CD4-positive, alpha-beta T cell treated with Interleukin-4 for 4 hours (primary cell): Measurements from ENCODE around the gene MYO1F.
"Not testable (repeated sequence)": the region's sequence is repeated elsewhere in the genome, so short reads cannot be mapped to it uniquely, and the experiment has no call there.

Source experiments
- DNase-seq: peaks from one replicate; pipeline ENCODE4 v3.0.0-alpha.2; 2020

The MYO1F gene

GRCh38 chr19:8514505-8515009 is 62.7 kb downstream of the MYO1F start:
- DNase-seq, result not testable (repeated sequence)

- DNase-seq, result peak; percentile 95
Observed at GRCh38 chr19:8513687-8514504, 63.3 kb downstream of the MYO1F start, which contains the start of gene ZNF414. TSS of gene ZNF414 (minus strand) at chr19:8514167. CDS start at chr19:8514046, 121 bp downstream.

DNA sequence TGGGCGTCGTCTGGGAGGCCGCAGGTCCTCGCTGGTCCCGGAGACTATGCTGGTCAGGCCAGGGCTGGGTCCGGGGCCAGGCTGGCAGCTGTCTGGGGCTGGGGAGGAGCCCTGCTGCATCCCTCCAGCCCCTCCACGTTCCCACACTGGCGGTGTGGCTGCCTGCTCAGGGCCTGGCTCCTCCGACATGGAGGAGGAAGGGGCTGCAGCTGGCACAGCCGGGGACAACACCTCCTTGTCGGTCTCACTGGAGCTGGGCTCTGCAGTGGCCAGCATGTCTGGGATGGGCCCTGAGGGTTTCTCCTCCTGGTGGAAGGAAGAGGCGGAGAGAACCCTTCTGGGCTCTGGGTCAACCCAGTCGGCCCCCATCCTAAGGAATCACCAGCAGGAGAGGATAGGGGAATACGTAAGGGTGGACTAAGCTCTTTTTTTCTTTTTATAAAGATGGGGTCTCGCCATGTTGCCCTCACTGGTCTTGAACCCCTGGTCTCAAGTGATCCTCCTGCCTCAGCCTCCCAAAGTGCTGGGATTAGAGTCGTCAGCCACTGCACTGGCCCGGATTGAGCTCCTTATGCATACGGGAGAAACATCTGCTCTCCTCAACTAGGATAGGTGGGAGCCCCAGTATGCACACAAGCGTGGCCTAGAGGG is 64.1 kb downstream of the MYO1F start:
- DNase-seq, result no peak

DNA sequence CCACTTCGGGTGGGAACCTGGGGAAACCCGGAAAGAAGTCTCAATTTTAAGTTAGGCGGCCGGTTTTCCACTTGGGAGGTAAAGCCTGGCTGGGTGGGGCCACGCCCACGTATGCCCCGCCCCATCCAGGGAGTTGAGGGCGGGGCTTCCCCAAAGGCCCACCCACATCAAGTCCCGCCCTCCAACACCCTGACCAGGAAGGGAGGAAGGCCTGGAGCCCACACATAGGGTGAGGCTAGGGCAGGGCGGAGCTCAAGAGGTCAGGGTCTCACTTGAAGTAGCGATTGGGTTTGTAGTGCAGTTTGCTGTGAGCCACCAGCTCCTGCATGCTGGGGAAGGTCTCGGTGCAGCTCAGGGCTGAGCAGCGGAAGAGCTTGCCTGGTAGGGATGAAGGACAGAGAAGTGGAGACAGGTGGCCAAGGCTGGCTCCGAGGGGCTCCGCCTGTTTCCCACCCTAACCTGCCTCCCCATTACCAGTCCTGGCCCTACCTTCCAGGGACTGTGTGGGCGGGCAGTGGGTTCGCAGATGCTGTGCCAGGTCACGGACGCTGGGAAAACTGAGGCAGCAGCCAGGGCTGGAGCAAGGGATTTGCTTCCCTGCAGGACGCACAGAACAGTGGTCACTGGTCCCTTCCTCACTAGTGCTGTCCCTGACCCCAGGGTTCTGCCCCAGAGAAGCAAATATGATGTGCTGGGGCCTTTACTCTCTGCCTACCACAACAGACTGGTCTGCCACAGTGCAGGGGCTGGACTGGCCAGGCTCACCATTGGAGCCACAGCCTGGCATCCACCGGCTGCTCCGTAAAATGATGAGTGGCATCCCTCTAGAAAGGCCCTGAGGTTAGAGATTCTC is 64.9 kb downstream of the MYO1F start:
- DNase-seq, result no peak

DNA sequence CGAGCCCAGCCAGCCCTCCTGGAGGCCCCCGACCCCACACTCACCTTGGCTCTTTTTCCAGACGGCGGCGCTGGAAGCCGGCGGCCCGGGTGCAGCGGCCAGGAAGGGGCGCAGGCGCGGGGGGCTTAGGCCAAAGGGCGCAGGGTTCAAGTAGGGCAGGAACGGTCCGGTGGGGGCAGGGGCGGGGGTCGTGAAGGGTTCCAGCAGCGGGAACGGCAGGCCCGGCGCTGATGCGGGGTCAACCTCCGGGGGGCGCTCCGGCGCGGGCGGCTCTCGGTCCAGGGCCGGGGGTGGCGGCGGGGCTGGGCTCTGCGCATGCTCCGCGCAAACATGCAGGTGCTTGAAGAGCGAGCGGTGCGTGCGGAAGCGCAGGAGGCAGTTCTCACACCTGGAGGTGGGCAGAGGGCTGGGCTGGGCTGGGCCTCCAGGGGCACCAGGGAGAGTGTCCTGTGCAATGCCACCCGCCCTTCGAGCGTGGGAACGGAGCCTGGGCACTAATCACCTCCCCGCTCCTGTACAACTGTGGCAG is 65.6 kb downstream of the MYO1F start:
- no peak for DNase-seq

DNA sequence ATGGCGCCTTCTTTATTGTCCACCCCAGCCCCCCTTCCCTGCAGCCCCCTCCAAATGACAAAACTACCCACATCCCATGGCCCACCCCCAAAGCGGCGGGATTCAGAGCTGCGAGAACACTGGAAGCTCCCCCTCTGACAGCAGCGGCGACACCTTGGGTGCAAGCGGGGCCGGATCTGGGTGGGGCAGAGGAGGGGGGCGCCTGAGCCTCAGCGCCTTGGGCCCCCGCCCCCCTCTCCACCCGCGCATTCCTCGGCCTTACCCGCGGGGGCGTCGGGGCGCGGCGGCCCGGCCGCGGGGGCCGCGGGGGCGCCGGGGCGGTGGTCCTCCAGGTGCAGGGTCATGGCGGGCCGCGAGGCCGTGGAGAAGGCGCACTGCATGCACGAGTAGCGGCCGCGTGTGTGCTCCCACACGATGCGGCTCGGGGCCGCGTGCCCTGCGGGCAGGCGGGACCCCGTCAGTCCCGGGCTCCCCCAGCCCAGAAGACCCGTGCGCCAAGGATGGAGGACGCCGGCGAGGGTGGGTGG is 66.6 kb downstream of the MYO1F start:
- no peak for DNase-seq

GRCh38 chr19:8506402-8506957 is 70.8 kb downstream of the MYO1F start:
- no peak for DNase-seq

- peak; percentile 44 for DNase-seq
Observed at GRCh38 chr19:8505680-8506401, 71.4 kb downstream of the MYO1F start.

GRCh38 chr19:8504919-8505318 is 72.3 kb downstream of the MYO1F start:
- DNase-seq, result no peak

GRCh38 chr19:8504171-8504570 is 73.1 kb downstream of the MYO1F start:
- no peak for DNase-seq

GRCh38 chr19:8503510-8503909 is 73.7 kb downstream of the MYO1F start:
- DNase-seq, result no peak

DNA sequence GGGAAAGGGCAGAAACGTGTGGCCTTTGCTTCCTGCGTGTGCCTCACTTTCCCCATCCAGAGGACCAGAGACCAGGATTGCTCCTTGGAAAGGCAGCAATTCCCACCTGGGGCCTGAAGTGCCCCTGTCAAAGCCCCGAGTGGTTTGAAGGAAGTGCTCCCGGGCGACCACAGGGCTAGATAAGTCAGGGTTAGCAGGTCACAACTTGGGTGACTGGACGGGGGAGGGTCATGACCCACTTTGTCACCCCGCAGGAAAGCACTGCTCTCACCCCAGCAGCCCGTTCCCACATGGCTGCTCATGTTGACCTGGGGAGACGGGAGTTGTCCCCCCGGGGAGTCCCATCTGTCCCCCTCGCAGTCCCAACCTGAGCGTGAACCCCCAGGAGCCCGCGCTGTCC is 75.3 kb downstream of the MYO1F start:
- no peak for DNase-seq

DNA sequence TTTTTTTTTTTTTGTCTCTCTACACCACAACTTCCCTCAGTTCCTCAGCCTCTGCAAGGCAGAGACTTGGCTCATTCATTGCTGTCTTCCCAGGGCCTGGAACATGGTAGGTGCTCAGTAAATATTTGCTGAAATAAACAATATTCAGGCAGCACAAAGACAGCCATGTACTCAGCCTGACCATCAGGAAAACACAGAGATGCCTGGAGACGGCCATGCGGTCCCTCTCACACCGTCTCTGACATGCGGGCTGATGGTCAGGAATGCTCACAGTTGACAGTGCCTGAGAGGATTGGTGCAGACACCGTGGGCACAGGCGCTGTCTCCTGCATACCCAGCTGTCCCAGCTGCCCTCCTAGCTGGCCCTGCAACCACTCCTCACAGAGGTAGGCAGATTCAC is 75.7 kb downstream of the MYO1F start:
- no peak for DNase-seq

GRCh38 chr19:8500158-8500557 is 77.1 kb downstream of the MYO1F start:
- no peak for DNase-seq

DNA sequence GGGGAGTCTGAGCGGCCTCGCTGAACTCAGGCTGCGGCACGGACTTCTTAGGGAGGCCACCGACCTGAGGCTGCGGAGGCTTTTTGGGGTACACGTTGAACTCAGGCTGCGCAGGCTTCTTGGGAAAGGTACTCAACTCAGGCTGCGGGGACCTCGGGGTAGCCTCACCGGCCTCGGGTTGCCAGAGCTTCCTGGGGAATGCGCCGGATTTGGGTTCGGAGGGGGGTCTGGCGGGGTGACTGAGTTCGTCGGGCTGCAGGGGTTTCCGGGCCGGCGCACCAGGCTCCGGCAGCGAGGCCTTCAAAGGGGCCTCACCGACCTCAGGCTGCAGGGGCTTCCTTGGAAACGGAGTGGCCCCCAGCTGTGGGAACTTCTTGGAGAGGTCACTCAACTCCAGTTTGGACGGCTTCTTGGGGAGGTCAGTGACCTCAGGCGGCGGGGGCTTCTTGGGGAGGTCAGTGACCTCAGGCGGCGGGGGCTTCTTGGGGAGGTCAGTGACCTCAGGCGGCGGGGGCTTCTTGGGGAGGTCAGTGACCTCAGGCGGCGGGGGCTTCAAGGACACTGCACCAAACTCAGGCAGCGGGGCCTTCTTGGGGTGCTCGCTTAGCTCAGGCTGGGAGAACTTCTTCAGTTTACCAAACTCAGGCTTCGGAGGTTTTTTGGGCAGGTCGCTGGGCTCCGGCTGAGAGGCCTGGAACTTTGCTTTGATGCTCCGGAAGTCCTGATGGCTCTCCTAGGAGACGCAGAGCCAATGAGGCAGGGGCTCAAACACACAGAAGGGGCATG is 78.0 kb downstream of the MYO1F start:
- DNase-seq, result no peak

- no peak for DNase-seq
Observed at GRCh38 chr19:8498295-8498694, 78.9 kb downstream of the MYO1F start.

DNA sequence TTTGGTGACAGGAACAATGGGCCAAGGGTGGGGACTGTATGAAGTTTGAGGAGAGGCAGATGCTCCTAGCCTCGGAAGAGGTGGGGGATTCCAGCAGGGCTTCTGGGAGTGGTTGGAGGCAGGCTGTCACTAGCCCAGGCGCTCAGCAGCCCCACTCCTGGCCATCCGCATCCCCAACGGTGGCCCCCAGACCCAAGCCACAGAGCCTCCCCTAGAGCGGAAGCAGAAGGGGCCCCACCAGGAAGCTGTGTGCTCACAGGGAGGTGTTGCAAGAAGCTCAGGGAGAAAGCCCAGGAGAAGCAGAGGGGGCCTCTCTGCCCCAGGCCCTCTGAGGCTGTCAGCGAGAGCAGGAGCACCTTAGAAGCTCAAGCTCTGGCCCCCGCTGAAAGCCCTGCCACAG is 83.1 kb downstream of the MYO1F start:
- DNase-seq, result no peak

DNA sequence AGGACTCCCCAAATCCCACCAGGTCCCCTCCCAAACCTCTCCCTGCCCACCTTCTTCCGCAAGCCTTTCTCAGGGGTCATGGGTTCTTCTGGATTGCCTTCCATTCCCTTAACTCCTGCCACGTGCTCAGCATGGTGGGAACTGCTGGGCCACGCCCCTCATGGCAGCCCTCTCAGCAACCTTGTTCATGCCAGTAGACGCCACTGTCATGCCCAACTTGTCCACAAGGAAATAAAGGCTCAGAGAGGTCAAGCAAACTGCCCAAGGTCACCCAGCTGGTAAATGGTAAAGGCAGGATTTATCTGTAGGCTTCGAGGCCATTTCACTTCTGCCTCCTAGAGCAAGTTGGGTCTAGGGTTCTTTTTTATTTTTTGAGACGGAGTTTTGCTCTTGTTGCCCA is 85.7 kb downstream of the MYO1F start:
- DNase-seq, result no peak

DNA sequence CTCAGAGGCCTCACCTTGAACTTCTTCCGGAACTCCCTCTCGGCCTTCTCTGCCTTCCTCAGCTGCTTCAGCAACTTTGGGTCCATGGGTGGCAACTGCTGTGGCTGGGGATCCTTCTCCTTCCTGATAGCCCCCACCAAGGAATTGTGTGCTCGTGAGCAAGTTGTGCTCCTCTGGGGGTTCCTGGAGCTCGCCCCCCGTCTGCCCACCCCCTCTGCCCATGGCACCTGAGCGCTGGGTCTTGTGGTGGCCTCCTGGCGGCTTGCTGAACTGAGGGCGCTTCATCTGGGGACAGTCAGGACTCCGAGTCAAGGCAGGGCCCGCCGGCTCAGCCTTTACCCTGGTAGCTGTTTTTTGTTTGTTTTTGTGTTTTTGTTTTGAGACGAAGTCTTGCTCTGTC is 86.4 kb downstream of the MYO1F start:
- DNase-seq, result no peak

DNA sequence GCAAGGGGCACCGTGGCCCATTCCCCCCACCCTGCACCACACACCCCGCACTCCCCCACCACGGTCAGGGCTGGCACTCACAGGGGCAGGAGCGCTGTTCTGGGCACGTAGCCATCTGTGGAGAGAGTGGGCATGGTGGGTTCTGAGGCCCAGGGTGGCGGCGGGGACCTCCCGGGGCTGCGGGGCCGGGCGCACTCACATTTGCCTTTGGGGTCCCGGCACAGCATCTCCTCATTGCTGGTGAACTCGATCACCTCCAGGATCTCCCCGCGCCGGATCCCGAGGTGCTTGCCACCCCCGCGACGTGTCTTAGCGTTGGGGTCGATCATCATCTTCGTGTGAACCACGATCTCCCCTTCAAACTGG is 86.9 kb downstream of the MYO1F start:
- no peak for DNase-seq
